GM18951 (cell line): Measurements from ENCODE around the gene CSGALNACT2.

Experiments
- POLR2A ChIP-seq: IDR thresholded peaks from 4 replicates; pipeline ENCODE4 v1.6.1; 2011; ENCODE audit warnings: mild to moderate bottlenecking; ENCODE audit not compliant: insufficient read length, insufficient read depth; ENCODE audit errors: extremely low read depth
- in situ Hi-C: fragments of 300-500 bp; cut with MboI; formaldehyde crosslinking; loops from one replicate; pipeline ENCODE4 v1.12.0; 2022; ENCODE audit warnings: low sequenced_read_pairs, mixed read lengths, inconsistent platforms; ENCODE audit not compliant: unreplicated experiment

CSGALNACT2 gene

DNA sequence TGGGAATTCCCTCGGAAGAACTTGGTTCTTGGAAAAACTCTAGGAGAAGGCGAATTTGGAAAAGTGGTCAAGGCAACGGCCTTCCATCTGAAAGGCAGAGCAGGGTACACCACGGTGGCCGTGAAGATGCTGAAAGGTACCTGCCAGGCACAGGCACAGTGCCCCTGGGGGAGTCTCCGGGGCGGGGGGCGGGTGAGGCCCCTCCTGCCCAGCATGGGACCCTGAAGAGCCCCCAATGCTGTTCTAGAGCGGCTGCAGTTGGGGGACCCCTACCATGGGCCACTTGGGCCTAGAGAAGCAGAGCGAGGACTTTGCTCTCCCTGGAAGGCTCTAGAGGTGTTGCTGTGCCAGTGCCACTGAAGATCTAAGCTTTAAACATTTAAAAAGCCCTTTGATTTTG is 21.6 kb upstream of the CSGALNACT2 start:
- TF ChIP-seq POLR2A = no peak
- in situ Hi-C loops = no loop called here

- no peak for TF ChIP-seq POLR2A
- in situ Hi-C loops = no loop called here
These were observed 21.0 kb upstream of the CSGALNACT2 start for GRCh38 chr10:43117031-43117776.

GRCh38 chr10:43117777-43118583 is 20.3 kb upstream of the CSGALNACT2 start:
- in situ Hi-C loops = no loop called here
- no peak for TF ChIP-seq POLR2A

DNA sequence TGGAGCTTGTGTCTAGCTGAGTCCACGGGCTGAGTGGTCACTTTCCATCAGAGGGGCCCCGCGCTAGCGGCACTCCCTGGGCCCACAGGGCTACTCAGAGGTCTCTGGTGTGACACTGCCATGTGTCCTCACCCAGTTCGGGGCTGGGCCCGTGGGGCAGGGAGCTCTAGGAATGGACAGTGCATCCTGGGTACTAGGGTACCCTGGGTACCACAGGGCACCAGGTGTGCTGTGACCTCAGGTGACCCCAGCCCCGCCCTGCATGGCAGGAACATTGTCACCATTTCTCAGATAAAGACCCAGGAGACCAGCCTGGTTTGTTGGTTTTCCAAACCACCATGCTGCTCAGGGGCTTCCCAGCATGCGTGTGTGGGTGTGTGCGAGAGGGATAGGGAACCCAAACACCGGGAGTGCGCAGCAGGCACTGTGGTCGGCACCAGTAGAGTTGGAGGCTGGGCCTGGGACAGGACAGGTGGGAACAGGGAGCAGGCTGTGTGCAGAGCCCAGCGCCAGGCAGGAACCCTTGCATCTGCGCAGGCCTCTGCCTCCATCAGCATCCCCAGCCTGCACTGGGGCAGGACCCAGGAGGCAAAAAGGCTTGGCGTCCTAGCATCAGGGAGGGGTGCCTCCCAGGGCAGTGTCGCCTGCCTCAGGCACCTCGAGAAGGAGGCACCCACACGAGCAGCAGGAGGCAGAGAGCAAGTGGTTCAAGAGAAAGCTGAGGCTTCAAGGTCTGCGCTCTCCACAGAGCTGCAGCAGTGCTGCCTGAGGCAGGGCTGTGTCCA is 19.4 kb upstream of the CSGALNACT2 start:
- no peak for TF ChIP-seq POLR2A
- in situ Hi-C loops = no loop called here

- in situ Hi-C loops = no loop called here
These were observed 18.7 kb upstream of the CSGALNACT2 start for GRCh38 chr10:43119416-43120115.

DNA sequence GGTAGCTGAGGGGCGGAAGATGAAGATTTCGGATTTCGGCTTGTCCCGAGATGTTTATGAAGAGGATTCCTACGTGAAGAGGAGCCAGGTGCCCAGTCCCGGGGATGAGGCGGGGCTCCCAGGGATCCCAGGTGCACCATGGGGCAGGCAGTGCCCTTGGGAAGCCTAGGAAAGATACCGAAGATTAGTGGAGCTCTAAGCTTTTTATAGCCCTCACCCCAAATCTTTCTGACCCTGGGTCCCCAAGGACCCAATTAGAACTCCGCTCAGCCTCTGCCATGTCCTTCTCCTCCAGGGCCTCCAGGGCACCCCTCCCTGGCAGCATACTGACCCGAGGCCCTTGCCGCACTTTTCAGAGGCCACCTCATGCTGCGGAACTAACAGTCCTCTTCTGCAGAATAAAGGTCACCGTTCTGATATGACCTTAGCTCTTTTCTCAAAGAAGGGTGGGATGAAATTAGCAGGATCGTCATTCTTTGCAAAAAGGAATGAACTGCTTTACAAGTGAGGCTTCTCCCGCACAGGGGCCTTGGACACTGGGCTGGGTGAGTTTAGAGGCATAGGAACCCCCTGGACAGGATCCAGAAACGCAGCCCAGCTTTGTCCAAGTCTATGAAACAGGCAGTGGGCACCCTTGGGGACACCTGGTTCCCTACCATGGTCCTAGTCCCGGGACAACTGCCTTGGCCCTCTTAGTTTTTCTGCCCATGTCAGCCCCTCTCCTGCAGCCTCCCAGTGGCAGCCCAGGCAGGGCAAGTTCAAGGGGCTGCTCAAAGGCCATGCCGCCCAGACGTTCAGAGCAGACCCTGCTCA is 17.9 kb upstream of the CSGALNACT2 start:
- in situ Hi-C loops = no loop called here
- TF ChIP-seq POLR2A = no peak

More at GRCh38 chr10:43119416-43120115, 18.7 kb upstream of the CSGALNACT2 start:
- TF ChIP-seq POLR2A = no peak

DNA sequence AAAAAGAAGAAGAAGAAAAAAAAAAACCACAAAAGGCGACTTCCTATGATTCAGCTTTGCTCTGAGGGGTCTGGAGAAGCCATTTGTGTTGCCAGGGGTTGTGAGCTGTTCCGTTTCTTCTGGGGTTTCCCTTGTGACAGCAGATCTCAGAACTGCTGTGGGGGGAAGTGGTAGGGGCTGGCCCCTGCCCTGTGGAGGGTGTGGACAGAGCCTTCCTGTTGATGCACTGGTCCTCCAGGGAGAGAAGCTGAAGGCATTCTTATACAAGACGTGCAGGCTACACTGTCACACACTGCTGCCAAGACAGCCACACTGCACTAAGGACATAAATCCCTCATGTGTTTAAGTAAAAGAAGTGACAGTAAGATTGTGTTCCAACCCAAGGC is 17.3 kb upstream of the CSGALNACT2 start:
- TF ChIP-seq POLR2A = no peak
- in situ Hi-C loops = no loop called here

DNA sequence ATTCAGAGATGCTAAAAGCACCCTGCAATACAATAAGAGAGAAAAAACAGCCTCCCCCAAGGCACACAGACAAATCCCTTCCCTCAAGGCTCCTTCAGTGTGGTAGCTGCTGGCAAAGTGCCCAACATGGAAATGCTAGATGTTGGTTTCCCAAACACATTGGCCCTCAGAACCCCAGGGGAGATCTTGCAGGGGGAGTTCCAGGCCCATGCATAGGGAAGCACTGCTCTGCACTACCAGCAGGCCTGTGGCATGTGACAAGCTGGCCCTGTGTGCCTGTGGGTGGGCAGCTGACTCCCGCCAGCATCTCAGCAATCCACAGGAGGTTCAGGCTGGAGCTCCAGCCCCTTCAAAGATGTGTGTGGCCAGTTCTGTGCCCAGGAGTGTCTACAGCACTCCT is 16.8 kb upstream of the CSGALNACT2 start:
- in situ Hi-C loops = no loop called here
- TF ChIP-seq POLR2A = no peak

- TF ChIP-seq POLR2A = no peak
- in situ Hi-C loops = no loop called here
These were observed 16.1 kb upstream of the CSGALNACT2 start for GRCh38 chr10:43122096-43122495.

DNA sequence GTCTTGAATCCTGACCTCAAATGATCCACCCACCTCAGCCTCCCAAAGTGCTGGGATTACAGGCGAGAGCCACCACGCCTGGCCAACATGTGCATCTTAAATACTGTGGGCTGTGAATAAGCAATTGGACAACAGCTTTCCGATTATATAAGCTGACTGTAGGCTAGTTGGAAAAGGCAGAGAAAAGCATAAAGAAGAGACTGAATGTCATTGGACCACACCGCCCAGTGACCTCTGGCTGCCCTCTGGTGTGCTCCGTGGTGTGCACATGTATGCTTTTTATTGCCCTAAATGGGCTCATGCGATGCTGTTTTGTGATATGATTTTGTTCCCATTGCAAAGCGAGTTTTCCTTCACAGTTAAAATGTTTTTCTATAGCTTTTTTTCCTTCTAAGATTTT is 15.4 kb upstream of the CSGALNACT2 start:
- in situ Hi-C loops = no loop called here

GRCh38 chr10:43123361-43124093 is 14.7 kb upstream of the CSGALNACT2 start:
- in situ Hi-C loops = no loop called here
- no peak for TF ChIP-seq POLR2A

More for the DNA sequence above, 15.4 kb upstream of the CSGALNACT2 start:
- no peak for TF ChIP-seq POLR2A

DNA sequence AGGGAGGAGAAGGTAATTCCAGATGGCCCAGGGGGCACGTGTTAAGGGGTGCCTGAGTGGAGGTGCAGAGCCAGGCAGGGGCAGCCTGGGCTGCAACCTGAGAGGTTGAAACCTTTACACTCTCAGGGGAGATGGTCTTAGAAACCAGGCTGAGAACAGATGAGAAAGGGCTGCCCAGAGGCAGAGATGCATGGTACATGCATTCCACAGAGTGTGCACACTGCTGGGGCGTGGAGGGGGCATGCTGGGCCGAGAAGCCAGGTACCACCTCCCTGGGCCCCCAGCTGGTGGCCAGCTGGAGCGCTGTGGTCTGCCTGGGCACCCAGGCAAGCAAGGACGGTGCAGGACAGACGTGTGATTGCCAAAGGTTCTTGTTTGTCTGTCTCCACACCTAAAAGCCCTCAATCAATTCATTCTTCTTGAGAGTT is 14.1 kb upstream of the CSGALNACT2 start:
- no peak for TF ChIP-seq POLR2A

More for the DNA sequence above, 14.1 kb upstream of the CSGALNACT2 start:
- in situ Hi-C loops = no loop called here
